ENCODE measurements around the gene MYO5B.

MYO5B gene

DNA sequence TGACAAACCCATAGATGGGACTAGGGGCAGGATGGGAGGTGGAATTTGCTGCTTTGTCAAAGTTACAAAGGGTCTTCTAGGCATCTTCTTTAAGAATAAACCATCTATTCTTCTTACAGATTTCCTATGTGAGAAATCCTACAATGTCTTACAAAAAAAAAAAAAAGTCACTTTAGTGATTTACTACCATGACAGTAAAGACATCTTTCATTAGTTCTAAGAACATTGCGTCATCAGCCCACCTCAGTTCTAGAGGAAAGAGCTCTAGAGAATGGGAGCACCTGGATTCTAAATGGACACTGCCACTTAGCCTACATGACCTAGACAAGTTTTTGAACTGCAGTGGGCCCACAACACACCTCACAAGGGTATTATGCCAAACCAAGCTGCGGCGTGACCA lies 172.0 kb downstream of the MYO5B start:
- no peaks in the 10 kb centered on the region for H3K27me3 ChIP-seq (ENCODE audit: control insufficient read depth, insufficient read depth, low read length)
- no peak overlapping the region for H3K9ac ChIP-seq (ENCODE audit: low read depth, low read length)
- no peak overlapping the region for H3K4me3 ChIP-seq (ENCODE audit: low read depth, low read length)
- H3K36me3 ChIP-seq (ENCODE audit: control insufficient read depth, insufficient read depth, low read length): no peaks in the 10 kb centered on the region
- H3K9me3 ChIP-seq (ENCODE audit: control insufficient read depth, insufficient read depth, low read length): no peaks in the 10 kb centered on the region
- no peaks in the 10 kb centered on the region for H3K4me1 ChIP-seq (ENCODE audit: control insufficient read depth, insufficient read depth, low read length)

DNA sequence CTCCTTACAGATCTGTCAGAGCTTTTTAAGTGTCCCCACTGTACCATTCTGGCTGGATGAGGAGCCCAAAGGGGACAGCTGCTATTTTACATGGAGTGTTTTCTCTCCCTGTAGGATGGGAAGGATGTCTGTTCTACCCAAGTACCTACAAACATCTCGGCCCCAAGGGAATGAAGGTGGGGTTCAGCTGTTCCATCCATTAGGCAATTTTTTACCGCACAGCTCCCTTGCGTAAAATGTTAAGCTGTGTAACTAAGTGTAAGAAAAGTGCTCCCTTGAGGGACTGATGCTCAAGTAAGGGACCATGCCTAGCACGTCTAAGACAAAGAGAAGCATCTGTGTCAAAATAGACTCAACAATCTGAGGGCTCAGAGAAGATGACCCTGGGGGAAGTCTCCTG lies 180.3 kb downstream of the MYO5B start:
- H3K9me3 ChIP-seq (ENCODE audit: control insufficient read depth, insufficient read depth, low read length): no peaks in the 10 kb centered on the region
- no peak overlapping the region for H3K4me3 ChIP-seq (ENCODE audit: low read depth, low read length)
- H3K9ac ChIP-seq (ENCODE audit: low read depth, low read length): no peak overlapping the region
- no peaks in the 10 kb centered on the region for H3K27me3 ChIP-seq (ENCODE audit: control insufficient read depth, insufficient read depth, low read length)
- no peaks in the 10 kb centered on the region for H3K4me1 ChIP-seq (ENCODE audit: control insufficient read depth, insufficient read depth, low read length)
- H3K36me3 ChIP-seq (ENCODE audit: control insufficient read depth, insufficient read depth, low read length): no peaks in the 10 kb centered on the region

DNA sequence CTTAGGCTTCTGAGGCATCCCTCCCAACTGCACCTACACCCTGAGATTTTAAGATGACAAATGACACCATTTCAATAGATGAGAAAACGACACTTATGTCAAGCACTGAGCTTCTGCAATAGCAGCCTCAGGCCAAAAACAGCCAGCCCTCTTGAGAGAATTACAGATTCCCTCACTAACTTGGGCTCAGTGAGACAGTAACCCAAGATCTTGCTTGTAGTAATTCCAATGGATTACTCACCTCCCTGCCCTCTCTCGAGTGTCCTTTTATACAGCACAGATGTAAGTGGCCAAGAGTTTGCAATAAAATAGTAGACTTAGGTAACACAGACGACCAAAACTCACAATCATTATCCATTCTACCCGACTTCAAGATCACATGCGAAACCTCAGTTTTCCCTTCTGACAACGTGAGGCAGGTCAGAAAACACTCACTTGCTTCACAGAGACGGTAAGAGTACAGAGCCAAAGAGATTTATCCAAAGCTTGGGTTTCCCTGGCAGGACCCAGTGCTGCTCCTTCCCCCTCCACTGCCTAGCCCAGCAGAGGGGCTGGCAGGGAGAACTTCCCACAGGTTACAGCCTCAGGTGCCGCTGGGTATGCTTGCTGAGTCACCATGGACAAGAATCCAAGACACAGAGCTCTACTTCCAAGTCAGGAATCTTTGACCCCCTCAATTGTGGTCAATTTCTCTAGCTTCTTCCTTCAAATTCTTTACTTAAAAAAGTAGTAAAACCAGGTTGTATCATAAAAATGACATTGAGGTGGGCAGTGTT lies 181.4 kb downstream of the MYO5B start:
- Histone ChIP-seq H3K4me1 (ENCODE audit: control insufficient read depth, insufficient read depth, low read length) (no peaks in the 10 kb centered on the region), H3K4me3 (ENCODE audit: low read depth, low read length) (no peak overlapping the region), H3K36me3 (ENCODE audit: control insufficient read depth, insufficient read depth, low read length) (no peaks in the 10 kb centered on the region)

DNA sequence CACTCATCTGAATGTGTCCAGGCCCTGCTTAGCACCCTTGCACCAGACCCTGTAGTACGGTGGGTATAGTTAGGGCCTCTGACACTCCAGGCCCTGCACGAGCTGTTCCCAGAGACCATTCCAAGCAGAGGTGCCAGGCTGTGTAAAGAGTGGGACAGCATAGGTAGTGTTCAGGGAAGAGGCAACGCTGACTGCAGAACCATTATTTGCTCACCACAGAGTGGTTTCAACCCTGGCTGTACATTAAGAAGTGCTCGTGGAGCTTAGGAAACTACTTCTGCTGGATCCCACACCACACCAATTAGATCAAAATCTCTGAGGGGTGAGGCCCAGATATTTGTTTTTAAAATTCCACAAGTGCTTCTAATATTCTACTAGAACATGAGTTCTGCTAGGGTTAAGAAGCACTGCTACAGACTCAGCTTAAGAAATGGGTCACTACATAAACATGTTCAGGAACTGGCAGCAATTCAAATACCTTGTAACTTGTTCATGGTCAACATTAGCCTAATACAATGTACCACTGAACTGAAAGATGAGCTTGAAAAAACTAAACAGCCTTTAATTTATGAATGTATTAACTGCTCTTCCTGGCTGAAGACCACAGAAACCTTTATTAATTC lies 183.0 kb downstream of the MYO5B start:
- Histone ChIP-seq H3K36me3 (ENCODE audit: control insufficient read depth, insufficient read depth, low read length) (no peaks in the 10 kb centered on the region), H3K9ac (ENCODE audit: low read depth, low read length) (no peak overlapping the region), H3K4me1 (ENCODE audit: control insufficient read depth, insufficient read depth, low read length) (no peaks in the 10 kb centered on the region), H3K9me3 (ENCODE audit: control insufficient read depth, insufficient read depth, low read length) (no peaks in the 10 kb centered on the region), H3K4me3 (ENCODE audit: low read depth, low read length) (no peak overlapping the region), H3K27me3 (ENCODE audit: control insufficient read depth, insufficient read depth, low read length) (no peaks in the 10 kb centered on the region)

More for the DNA sequence above, 181.4 kb downstream of the MYO5B start:
- Histone ChIP-seq H3K9ac (ENCODE audit: low read depth, low read length) (no peak overlapping the region), H3K27me3 (ENCODE audit: control insufficient read depth, insufficient read depth, low read length) (no peaks in the 10 kb centered on the region), H3K9me3 (ENCODE audit: control insufficient read depth, insufficient read depth, low read length) (no peaks in the 10 kb centered on the region)

DNA sequence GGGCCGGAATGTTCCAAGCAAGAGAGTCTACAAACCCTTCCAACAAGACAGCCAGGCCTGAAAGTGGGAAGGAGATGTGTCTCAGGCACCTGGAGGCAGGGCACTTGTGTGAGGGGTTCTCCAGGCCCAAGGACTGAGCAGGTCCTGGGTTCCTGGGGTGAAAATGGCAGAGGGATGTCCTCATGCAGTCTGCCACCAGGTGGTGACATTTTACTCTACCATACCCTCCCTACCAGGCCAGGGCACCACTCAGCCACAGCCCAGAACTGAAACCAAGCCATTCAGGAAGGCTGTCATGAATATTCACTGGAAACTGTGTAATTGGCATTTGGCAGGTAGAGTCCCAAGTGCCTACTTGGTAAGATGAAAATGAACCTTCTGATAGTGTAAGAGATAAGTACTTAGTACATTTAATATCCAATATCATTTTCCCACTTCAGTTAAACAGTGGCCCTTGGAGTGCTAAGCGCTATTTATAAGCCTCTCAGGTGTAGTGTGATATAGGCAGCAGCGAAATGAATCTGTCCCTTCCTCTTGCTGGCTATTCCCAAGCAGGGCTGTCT lies 185.1 kb downstream of the MYO5B start:
- H3K36me3 ChIP-seq (ENCODE audit: control insufficient read depth, insufficient read depth, low read length): no peaks in the 10 kb centered on the region
- H3K9ac ChIP-seq (ENCODE audit: low read depth, low read length): no peak overlapping the region
- H3K4me3 ChIP-seq (ENCODE audit: low read depth, low read length): no peak overlapping the region
- H3K27me3 ChIP-seq (ENCODE audit: control insufficient read depth, insufficient read depth, low read length): no peaks in the 10 kb centered on the region
- no peaks in the 10 kb centered on the region for H3K9me3 ChIP-seq (ENCODE audit: control insufficient read depth, insufficient read depth, low read length)
- H3K4me1 ChIP-seq (ENCODE audit: control insufficient read depth, insufficient read depth, low read length): no peaks in the 10 kb centered on the region

DNA sequence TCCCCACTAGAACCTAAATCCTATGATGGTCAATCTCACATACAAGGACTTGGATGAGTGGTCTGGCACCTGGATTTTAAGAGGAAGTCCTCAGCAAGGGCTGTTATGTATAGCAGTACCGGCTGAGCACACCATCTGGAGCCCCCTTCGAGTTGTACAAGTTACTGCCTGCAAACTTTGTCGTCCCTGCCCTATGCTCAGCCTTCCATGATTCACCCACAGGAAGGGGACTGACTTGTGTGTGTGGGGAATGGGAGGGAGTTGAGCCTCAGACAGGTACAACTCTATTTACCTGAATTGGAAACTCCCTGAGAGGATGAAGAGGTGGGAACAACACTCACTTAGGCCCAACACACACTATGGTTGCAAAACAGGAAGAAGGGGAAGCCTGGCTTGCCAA lies 186.6 kb downstream of the MYO5B start:
- H3K36me3 ChIP-seq (ENCODE audit: control insufficient read depth, insufficient read depth, low read length): no peaks in the 10 kb centered on the region
- no peaks in the 10 kb centered on the region for H3K4me1 ChIP-seq (ENCODE audit: control insufficient read depth, insufficient read depth, low read length)
- H3K9ac ChIP-seq (ENCODE audit: low read depth, low read length): no peak overlapping the region
- no peaks in the 10 kb centered on the region for H3K9me3 ChIP-seq (ENCODE audit: control insufficient read depth, insufficient read depth, low read length)
- no peaks in the 10 kb centered on the region for H3K27me3 ChIP-seq (ENCODE audit: control insufficient read depth, insufficient read depth, low read length)
- no peak overlapping the region for H3K4me3 ChIP-seq (ENCODE audit: low read depth, low read length)

DNA sequence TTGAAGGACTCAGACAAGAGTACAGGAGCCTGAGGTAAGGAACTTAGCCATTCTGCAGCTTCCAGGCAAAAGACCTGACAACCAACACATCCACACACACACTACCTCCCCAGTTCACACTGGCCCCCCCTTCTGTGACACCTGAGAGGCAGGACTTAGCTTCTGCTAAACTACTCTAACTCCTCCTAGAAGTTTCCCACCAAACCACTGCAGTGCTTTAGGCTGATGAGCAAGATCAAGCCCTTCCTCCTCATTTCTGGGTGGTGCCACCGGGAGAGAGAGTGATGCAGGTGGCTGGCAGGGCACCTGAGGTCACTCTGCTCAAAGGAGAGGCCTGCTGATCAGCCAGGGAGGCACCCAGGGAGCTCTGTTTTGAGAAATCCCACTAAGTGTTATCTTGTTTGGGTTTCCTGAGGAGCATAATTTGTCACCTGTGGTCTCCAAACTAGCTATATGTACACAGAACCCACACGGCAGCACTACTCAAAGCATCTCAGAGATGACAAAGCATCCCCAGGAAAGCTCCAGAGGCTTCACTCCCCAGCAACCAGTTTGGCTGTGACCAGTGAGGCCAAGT lies 188.4 kb downstream of the MYO5B start:
- Histone ChIP-seq H3K27me3 (ENCODE audit: control insufficient read depth, insufficient read depth, low read length) (no peaks in the 10 kb centered on the region), H3K9me3 (ENCODE audit: control insufficient read depth, insufficient read depth, low read length) (no peaks in the 10 kb centered on the region), H3K4me1 (ENCODE audit: control insufficient read depth, insufficient read depth, low read length) (no peaks in the 10 kb centered on the region), H3K36me3 (ENCODE audit: control insufficient read depth, insufficient read depth, low read length) (no peaks in the 10 kb centered on the region), H3K9ac (ENCODE audit: low read depth, low read length) (no peak overlapping the region), H3K4me3 (ENCODE audit: low read depth, low read length) (no peak overlapping the region)

DNA sequence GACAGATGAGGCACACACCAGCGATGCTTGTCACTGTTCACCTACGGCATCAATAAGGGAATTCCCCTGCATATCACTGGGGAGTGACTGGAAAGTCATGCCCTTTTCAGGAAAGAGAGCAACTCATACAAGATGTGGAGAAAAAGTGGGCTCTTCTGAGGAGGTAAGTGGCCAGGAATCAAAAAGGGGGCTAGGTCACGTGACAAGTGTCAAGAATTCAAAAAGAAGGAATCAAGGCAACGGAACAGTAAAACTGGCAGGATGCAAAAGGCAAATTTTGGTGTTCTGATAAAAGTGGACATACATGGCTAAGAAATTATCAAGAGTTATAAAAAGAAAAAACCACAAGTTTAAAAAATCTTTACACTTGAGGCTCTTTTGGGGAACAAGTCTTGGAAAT lies 190.9 kb downstream of the MYO5B start:
- Histone ChIP-seq H3K4me3 (ENCODE audit: low read depth, low read length) (no peak overlapping the region), H3K4me1 (ENCODE audit: control insufficient read depth, insufficient read depth, low read length) (no peaks in the 10 kb centered on the region), H3K36me3 (ENCODE audit: control insufficient read depth, insufficient read depth, low read length) (no peaks in the 10 kb centered on the region), H3K9ac (ENCODE audit: low read depth, low read length) (no peak overlapping the region), H3K9me3 (ENCODE audit: control insufficient read depth, insufficient read depth, low read length) (no peaks in the 10 kb centered on the region), H3K27me3 (ENCODE audit: control insufficient read depth, insufficient read depth, low read length) (no peaks in the 10 kb centered on the region)

DNA sequence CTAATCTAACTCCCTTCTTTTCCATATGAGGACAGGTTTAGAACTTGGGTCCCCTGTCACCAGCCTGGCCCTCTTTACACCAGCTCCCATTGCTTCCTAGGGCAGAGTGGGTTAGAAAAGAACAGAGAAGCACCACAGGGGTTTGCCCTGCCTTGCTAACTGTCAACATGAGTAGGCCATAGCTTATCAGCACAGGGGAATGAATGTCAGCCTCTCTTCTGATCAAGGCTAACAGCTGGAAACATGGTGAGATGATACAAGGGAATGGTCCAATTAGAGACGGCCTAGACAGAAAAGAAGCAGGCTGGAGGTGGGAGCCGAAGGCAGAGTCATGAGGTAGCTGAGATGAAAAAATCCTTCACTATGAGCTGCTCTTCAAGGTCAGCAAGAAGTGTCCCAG lies 192.2 kb downstream of the MYO5B start:
- Histone ChIP-seq H3K4me1 (ENCODE audit: control insufficient read depth, insufficient read depth, low read length) (no peaks in the 10 kb centered on the region), H3K27me3 (ENCODE audit: control insufficient read depth, insufficient read depth, low read length) (no peaks in the 10 kb centered on the region), H3K4me3 (ENCODE audit: low read depth, low read length) (no peak overlapping the region), H3K36me3 (ENCODE audit: control insufficient read depth, insufficient read depth, low read length) (no peaks in the 10 kb centered on the region), H3K9ac (ENCODE audit: low read depth, low read length) (no peak overlapping the region), H3K9me3 (ENCODE audit: control insufficient read depth, insufficient read depth, low read length) (no peaks in the 10 kb centered on the region)

DNA sequence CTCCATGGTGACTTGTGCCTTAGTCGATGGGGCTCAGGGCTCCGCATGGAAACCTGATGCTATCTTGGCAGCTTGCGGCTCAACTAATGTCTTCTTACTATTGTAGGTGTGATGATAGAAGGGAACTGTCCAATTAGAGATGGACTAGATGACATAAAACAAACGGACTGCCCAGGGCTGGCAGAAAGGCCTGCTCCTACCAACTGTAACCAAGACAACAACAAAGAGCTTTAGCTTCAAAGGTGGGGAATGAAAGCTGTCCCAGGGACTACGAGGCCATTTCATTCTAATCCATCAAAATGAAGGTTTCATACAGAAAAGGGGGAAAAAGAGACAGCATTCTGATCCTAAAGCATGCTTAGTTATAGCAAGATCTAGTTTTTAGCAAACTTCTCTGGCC lies 194.7 kb downstream of the MYO5B start:
- no peaks in the 10 kb centered on the region for H3K36me3 ChIP-seq (ENCODE audit: control insufficient read depth, insufficient read depth, low read length)
- H3K9me3 ChIP-seq (ENCODE audit: control insufficient read depth, insufficient read depth, low read length): no peaks in the 10 kb centered on the region
- no peaks in the 10 kb centered on the region for H3K4me1 ChIP-seq (ENCODE audit: control insufficient read depth, insufficient read depth, low read length)
- no peaks in the 10 kb centered on the region for H3K27me3 ChIP-seq (ENCODE audit: control insufficient read depth, insufficient read depth, low read length)
- H3K4me3 ChIP-seq (ENCODE audit: low read depth, low read length): no peak overlapping the region
- H3K9ac ChIP-seq (ENCODE audit: low read depth, low read length): no peak overlapping the region

DNA sequence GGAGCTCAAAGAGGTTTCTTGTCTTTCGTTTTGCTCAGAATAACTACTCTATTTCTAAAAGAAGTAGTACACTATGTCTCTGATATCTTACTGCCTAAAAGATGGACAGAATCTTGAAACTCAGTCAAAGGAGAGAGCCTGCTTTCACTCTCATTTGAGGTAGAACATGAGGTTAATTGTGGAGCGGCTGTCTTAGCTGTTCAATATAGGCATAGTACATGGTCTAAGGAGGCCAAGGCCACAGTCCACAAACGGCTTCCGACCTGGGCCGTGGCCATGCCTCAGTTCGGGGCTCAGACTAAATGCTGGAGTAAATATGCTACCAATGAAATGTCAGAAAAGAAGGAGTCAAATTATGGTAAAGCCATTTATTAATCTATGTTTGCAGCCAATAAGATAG lies 195.8 kb downstream of the MYO5B start:
- H3K4me1 ChIP-seq (ENCODE audit: control insufficient read depth, insufficient read depth, low read length): no peaks in the 10 kb centered on the region
- no peaks in the 10 kb centered on the region for H3K36me3 ChIP-seq (ENCODE audit: control insufficient read depth, insufficient read depth, low read length)

DNA sequence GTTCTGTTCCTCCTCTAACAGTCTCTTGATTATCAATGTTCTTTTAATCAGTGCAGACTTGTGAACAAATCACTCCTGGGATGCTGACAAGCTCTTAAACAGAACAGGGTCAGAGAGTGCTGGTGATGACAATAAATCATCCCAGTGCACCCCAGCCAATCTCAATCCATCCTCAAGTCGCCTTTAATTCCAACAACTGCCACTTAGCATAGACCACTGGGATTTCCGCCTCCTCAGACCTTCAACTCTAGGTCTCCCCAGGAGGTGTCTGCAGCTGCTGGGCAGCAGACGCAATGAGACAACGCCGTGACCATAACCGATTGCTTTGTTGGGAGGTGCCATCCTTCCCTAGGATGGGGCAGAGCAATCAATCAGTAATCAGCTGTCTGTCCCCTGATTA lies 197.4 kb downstream of the MYO5B start:
- Histone ChIP-seq H3K9ac (ENCODE audit: low read depth, low read length) (no peak overlapping the region), H3K4me3 (ENCODE audit: low read depth, low read length) (no peak overlapping the region), H3K9me3 (ENCODE audit: control insufficient read depth, insufficient read depth, low read length) (no peaks in the 10 kb centered on the region), H3K27me3 (ENCODE audit: control insufficient read depth, insufficient read depth, low read length) (no peaks in the 10 kb centered on the region), H3K4me1 (ENCODE audit: control insufficient read depth, insufficient read depth, low read length) (no peaks in the 10 kb centered on the region), H3K36me3 (ENCODE audit: control insufficient read depth, insufficient read depth, low read length) (no peaks in the 10 kb centered on the region)

More for the DNA sequence above, 195.8 kb downstream of the MYO5B start:
- no peaks in the 10 kb centered on the region for H3K9me3 ChIP-seq (ENCODE audit: control insufficient read depth, insufficient read depth, low read length)
- H3K4me3 ChIP-seq (ENCODE audit: low read depth, low read length): no peak overlapping the region
- H3K9ac ChIP-seq (ENCODE audit: low read depth, low read length): no peak overlapping the region
- no peaks in the 10 kb centered on the region for H3K27me3 ChIP-seq (ENCODE audit: control insufficient read depth, insufficient read depth, low read length)

Data from iPS-15b (cell line).